Measurements from ENCODE around the gene PFDN4.

Gene PFDN4

DNA sequence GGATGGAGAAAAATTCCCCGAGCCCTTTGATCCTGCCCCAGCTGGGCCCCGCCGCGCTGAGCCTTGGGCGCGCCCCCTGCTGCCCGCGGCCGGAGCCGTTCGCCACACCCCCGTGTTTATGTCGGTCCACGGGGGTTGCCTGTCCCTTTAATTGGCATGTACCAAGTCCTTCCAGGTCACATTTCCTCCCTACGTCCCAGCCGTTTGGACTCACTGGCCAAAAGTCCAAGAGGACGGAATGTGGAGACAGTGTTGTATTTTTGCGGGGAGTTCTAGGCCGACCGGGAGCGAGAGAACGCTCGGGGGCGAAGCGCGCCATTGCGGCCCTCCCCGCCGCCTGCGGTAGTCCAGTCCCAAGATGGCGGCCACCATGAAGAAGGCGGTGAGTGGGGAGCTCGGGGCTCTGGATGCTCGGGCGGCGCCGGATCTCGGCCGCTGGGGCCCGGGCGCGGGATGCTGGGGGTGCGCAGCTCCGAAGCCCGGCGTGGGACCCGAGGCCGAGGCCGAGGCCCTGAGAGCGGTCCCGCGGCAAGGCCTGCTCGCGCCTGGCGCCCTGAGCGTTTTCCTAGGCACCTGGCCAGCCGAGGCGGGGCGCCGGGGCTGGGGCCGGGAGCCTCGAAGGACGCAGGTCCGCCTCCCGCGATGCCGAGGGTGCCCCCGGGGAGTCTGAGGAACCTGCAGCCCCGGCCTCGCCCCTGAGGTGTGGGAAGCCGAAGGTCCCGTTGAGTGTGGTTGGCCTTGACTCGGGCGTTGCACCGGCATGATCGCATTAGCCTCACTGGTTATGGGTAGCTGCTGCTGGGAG lies at the start of gene PFDN4:
Gene PFDN4, plus strand, starts transcription at position 345 of the 805 bp plus-strand sequence. Its CDS starts 14 bp downstream, at position 359.
- peak; percentile 75 to 76 for DNase-seq

DNA sequence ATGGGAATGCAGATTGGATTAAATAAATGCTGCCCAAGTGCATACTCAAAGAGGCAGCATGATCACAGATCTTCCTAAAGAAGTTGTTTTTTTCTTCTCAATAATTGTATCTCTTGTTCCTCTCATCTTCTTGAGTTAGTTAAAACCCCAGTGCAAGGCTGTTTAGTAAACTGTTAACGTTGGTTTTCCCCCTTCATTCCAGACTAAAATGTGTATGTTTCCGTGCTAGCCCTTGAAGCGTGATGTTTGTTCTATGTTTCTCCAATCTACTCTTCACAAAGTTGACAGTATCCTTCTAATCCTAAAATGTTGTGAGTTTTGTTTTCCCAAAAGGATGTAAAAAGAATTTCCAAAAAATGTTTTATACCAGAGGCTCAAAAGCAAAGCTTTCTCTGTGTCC lies 49.7 kb upstream of the PFDN4 start:
- no peak for DNase-seq

DNA sequence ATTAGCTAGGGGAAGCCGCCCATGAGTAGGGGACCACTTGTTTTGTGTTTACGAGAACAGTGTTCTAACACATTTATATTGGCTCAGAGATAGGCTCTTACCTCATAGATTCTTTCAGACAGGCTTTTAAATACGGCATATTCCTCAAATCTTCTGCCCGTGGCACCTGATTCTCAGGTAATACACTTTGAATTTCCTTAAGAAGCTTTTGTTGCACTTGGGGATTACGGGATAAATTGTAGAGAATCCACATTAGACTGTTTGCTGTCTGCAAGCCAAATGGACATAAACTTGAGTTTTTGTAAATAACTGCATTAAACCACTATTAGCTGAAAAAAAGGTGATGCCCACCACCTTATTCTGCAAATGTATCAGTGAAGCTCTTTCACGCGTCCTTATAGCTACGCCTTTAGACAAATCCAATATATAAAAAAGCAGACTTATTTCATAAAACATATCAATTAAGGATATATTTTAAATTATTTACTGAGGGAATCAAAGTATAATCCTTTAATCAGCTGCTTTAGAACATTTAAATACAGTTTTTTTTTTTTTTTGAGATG lies 49.0 kb upstream of the PFDN4 start:
- DNase-seq = no peak

- no peak for DNase-seq
These were observed 47.6 kb upstream of the PFDN4 start for GRCh38 chr20:54160065-54161007.

DNA sequence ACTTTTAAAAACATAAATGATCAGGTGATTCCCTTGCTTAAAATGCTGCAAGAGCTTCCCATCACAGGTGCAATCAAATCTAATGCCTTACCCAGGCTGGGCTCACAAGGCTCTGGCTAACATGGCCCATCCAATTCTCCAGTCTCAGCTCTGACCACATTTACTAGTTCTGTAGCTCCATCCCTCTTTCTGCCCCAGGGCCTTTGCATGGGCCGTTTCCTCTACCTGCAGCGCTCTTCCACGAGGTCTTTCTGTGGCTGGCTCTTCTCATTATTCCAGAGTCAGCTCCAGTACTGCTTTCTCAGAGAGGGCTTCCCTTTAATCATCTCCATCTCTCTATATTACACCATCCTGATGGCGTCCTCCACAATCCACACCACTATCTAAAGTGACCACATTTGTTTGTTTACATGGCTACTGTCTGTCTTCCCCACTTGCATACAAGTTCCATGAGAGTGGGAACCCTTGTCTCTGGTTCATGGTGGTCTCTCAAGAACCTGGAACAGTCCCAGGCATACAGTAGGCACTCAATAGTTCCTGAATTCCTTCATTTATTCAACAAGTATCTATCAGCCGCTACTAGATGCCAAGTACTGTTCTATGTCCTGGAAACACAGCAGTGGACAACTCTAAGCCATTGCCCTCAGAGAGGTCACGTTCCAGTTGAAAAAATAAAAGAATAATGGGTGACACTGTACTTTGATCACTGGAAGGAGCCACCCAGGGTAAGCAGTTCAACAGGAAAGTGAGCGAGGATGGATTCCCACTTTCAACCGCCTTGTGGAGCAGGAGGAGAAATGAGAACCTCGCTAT lies 46.7 kb upstream of the PFDN4 start:
- no peak for DNase-seq

DNA sequence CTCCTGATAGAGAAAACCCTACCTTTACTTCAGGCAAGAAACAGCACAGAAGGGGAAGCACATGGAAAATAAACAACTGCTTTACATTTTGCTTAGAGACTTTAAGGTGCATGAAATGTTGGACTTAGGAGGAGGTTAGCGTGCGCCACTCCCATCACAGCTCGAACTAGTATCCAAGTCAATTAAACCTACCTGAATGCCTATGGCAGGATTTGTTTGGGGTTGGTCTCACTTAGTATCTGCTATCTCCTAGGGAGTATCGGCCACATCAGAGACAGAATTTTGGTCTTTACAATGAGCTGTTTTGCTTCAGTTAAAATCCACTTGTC lies 46.1 kb upstream of the PFDN4 start:
- no peak for DNase-seq

DNA sequence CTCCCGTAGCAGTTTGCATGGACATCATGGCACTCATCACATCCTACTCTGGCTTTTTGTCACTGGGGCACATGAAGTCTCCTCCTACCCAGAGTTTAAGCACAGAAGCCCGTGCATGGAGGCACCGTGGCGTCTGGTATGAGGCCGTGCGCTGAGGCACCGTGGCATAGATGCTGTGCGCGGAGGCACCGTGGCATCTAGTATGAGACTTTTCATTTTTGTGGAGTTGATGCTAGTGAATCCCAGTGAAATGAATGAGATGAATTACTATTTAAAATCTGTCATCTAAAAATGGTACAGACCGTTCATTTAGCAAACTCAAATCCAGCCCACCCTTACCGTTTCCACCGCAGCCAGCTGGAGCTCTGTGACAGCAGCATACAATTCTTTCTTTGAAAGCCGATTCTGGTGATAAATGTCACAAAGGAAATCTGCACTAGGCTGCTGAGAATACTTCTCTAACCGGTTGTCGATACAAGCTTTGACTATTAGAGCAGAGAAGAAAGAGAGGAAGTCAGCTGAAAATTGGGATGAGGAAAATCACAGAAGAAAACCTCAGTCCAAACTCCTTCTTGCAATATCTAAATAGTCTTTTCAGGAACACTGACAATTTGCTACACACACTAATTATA lies 45.4 kb upstream of the PFDN4 start:
- DNase-seq = no peak

- DNase-seq = no peak
These were observed 44.5 kb upstream of the PFDN4 start for GRCh38 chr20:54163402-54163801.

GRCh38 chr20:54165014-54165413 lies 42.9 kb upstream of the PFDN4 start:
- DNase-seq = no peak

DNA sequence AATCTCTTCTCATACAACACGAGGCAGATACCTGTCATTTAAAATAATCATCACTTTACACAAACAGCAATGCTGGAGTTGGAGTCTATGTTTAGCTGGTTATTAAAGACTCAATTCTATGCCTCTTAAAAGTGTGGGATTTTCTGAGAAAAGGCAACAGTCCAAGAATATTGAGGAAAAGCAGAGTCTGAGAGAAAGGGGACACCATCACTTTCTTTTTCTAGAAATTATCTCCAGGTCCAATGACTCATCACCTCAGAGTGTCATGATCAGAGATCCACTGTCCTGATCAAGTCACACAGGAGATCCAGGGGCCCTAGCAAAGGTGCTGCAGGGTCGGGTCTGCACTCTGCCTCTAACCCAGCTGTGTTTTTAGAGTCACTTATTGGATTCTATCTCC lies 42.1 kb upstream of the PFDN4 start:
- no peak for DNase-seq

DNA sequence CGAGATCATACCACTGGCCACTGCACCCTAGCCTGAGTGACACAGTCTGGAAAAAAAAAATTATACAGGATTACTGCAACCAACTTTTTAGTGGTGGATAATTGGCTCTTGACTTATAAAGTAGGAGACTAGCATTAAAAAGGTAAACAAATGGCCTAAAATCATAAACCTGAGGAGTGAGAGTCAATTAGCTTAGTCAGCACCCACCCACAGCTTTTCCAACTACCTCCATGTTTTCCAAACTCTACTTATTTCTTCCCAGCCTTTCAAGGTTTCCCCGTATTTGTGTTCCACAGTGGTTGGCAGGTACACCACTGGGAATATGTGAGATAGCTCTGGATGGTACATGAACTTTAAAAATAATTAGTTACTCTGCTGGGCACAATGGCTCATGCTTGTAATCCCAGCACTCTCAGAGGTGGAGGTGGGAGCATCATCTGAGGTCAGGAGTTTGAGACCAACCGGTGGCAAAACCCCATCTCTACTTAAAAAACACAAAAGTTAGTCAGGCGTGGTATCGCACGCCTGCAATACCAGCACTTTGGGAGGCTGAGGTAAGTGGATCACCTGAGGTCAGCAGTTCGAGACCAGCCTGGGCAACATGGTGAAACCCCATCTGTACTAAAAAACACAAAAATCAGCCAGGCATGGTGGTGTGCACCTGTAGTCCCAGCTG lies 40.8 kb upstream of the PFDN4 start:
- no peak for DNase-seq

DNA sequence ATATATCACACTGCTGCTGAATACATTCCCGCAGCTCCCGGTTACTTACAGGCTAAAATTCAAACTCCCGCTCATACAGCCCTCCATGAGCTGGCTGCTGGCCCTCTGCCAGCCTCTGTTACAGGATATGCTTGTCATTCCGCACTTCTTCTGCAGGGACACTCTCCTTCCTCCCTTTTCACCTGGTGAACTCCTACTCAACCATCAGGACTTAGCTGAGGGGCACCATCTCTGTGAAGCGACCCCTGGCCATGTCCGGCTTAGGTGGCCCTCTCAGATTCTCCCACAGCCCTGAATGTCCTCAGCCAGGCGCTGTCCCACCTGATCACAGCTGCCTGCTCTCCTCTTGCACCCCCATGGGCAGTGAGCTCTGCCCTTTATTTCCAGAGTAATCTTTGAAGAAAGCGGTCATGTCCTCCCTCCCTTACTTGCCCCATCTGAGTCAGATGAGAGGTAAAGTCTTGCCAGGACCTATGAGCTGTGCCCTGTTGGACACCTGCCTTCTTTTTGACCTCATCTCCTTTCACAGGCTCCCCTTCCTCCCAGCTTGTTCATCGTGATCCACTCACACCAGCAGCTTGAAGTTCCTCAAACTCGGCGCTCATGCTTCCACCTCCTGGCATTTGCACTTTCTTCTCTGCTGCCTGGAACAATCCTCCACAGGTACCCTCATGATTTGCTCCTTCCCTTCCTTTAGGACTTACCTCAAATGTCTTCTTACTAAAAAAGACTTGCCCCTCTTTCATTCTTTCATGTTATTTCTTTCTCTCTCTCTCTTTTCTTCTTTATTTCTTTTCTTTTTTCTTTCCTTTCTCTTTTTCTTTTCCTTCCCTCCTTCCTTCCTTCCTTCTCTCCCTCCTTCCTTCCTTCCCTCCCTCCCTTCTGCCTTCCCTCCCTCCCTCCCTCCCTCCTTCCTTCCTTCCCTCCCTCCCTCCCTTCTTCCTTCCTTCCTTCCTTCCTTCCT lies 39.7 kb upstream of the PFDN4 start:
- DNase-seq = no peak

- no peak for DNase-seq
These were observed 38.7 kb upstream of the PFDN4 start for GRCh38 chr20:54168961-54169862.

DNA sequence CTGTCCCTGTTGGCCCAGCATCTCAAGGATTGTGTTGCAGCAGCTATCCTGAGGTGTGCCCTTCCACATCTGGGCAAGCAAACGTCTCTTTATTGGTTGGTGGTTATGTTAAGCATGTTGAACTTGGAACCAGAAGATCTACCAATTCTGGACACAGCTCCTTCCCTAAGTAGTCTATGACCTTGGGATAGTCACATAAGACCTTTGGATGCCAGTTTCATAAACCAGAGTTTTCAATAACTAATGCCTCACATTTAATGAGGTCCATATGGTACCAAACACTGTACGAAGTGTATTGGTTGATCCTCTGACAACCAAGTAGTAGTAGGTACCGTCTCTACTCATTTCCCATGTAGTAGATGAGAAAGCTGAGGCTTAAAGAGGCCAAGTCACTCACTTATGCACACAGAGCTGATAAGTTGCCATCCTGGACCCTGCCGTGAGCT lies 37.8 kb upstream of the PFDN4 start:
- DNase-seq = no peak

DNA sequence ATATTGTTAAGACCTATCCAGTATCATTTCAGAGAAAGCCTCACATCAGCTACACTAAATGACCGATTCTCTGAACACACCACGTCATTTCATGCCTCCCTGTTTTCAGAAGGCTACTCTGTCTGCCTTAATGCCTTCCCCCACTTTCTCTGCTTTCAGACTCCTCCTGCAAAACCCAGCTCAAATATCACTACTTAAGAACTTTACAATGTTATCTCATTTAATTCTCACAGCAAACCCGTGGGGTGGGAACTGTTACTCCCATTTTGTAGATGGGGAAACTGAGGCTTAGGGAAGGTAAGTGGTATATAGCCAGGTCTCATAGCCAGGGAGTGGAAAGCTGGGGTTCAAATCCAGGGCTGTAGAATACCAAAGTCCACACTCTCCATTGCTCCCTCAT lies 36.9 kb upstream of the PFDN4 start:
- DNase-seq = no peak

- no peak for DNase-seq
These were observed 35.4 kb upstream of the PFDN4 start for GRCh38 chr20:54172532-54172855.

- no peak for DNase-seq
These were observed 34.8 kb upstream of the PFDN4 start for GRCh38 chr20:54172856-54173652.

- DNase-seq = no peak
These were observed 34.0 kb upstream of the PFDN4 start, which contains the start of gene CYP24A1 for GRCh38 chr20:54173653-54174456. TSS of gene CYP24A1 (minus strand) at chr20:54173986. CDS start at chr20:54173579, 407 bp downstream.

Data from stimulated activated CD4-positive, alpha-beta T cell treated with anti-CD3 and anti-CD28 coated beads, Interleukin-2, amount 100 ng/mL, for 48 hours (primary cell).